ENCODE results near the gene MRPL10.

GRCh38 chr17:47831003-47831933 lies at the start of gene MRPL10, which contains the start of gene LRRC46:
- TF ChIP-seq CTCF (conservative IDR thresholded peaks at IDR 0.05; ENCODE audit: low read depth in 2 of 2) (peak; percentile 35 to 57), EZH2phosphoT487 (IDR thresholded peaks at IDR 0.05; ENCODE audit: unreplicated experiment) (no peak), EZH2 (IDR thresholded peaks at IDR 0.05; ENCODE audit: low read depth, unreplicated experiment) (no peak), ZNF114 (CRISPR knock-in tag; IDR thresholded peaks at IDR 0.05) (no peak)
- TF ChIP-seq, protein P1, sequence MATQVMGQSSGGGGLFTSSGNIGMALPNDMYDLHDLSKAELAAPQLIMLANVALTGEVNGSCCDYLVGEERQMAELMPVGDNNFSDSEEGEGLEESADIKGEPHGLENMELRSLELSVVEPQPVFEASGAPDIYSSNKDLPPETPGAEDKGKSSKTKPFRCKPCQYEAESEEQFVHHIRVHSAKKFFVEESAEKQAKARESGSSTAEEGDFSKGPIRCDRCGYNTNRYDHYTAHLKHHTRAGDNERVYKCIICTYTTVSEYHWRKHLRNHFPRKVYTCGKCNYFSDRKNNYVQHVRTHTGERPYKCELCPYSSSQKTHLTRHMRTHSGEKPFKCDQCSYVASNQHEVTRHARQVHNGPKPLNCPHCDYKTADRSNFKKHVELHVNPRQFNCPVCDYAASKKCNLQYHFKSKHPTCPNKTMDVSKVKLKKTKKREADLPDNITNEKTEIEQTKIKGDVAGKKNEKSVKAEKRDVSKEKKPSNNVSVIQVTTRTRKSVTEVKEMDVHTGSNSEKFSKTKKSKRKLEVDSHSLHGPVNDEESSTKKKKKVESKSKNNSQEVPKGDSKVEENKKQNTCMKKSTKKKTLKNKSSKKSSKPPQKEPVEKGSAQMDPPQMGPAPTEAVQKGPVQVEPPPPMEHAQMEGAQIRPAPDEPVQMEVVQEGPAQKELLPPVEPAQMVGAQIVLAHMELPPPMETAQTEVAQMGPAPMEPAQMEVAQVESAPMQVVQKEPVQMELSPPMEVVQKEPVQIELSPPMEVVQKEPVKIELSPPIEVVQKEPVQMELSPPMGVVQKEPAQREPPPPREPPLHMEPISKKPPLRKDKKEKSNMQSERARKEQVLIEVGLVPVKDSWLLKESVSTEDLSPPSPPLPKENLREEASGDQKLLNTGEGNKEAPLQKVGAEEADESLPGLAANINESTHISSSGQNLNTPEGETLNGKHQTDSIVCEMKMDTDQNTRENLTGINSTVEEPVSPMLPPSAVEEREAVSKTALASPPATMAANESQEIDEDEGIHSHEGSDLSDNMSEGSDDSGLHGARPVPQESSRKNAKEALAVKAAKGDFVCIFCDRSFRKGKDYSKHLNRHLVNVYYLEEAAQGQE (IDR thresholded peaks at IDR 0.05; ENCODE audit: unreplicated experiment), result no peak

All from GM23338 (cell line).